PC-9 (cell line): ENCODE data around the gene TPI1. TPM values are rescaled to one million over a fixed set of nuclear protein-coding genes. Genes with fewer than 3 reads are reported as not detected.
A peak's percentile ranks its signal among the peaks of the same experiment; 100 is the strongest.
"Not testable (repeated sequence)": the region's sequence is repeated elsewhere in the genome, so short reads cannot be mapped to it uniquely, and the experiment has no call there.

Experiments
- BruUV-seq: library from RNA; stranded (reverse); fragments of 400-500 nt; replicated peaks from 2 replicates; lab custom pipeline; 2021; lab: Mats Ljungman, UMichigan
- CTCF ChIA-PET: fragments of 300-600 bp; sonication (Branson Sonifier 250); formaldehyde crosslinking; loops from one replicate; lab custom pipeline; 2022; ENCODE audit warnings: antibody characterized with exemption; lab: Charles Lee
- POLR2A ChIA-PET: fragments of 300-600 bp; sonication (Branson Sonifier 250); formaldehyde crosslinking; loops from one replicate; lab custom pipeline; 2022; ENCODE audit warnings: antibody characterized with exemption; ENCODE audit not compliant: unreplicated experiment; lab: Charles Lee
- DNase-seq, 2 experiments: peaks; one replicate each; pipeline versions ENCODE4 v3.0.0 to v3.0.0-alpha.2; 2015 to 2022; ENCODE audit warnings: mixed read lengths in 1 of 2
- H2AFZ ChIP-seq: fragments of 200-600 bp; sonication (generic); 2 replicates; pipeline ENCODE4 v1.8.1; 2017; ENCODE audit warnings: antibody characterized with exemption
- H3F3A ChIP-seq: fragments of 200-600 bp; sonication (generic); 2 replicates; pipeline ENCODE4 v1.8.1; 2017; ENCODE audit warnings: antibody characterized with exemption, mild to moderate bottlenecking, low read depth; ENCODE audit not compliant: insufficient read depth
- H3K27ac ChIP-seq: fragments of 200-600 bp; sonication (generic); 2 replicates; pipeline ENCODE4 v1.6.1; 2016; ENCODE audit warnings: mixed run types
- H3K27me3 ChIP-seq: fragments of 200-600 bp; sonication (generic); 2 replicates; pipeline ENCODE4 v1.6.1; 2016; ENCODE audit warnings: low read depth, mixed run types; ENCODE audit not compliant: insufficient read depth
- H3K36me3 ChIP-seq: fragments of 200-600 bp; sonication (generic); 2 replicates; pipeline ENCODE4 v1.6.1; 2016; ENCODE audit warnings: low read depth, mixed run types
- H3K4me1 ChIP-seq: fragments of 200-600 bp; sonication (generic); replicated peaks from 2 replicates; pipeline ENCODE4 v1.6.1; 2016; ENCODE audit warnings: mixed run types; ENCODE audit not compliant: insufficient read depth
- H3K4me2 ChIP-seq: fragments of 200-600 bp; sonication (generic); 2 replicates; pipeline ENCODE4 v1.6.1; 2017; ENCODE audit warnings: mixed run types
- H3K4me3 ChIP-seq: fragments of 200-600 bp; sonication (generic); 2 replicates; pipeline ENCODE4 v1.6.1; 2016; ENCODE audit warnings: mixed run types
- H3K79me2 ChIP-seq: fragments of 200-600 bp; sonication (generic); 2 replicates; pipeline ENCODE4 v1.6.1; 2017; ENCODE audit warnings: low read depth, mixed run types
- H3K9me2 ChIP-seq: fragments of 200-600 bp; sonication (generic); 2 replicates; pipeline ENCODE4 v1.8.1; 2017; ENCODE audit warnings: mild to moderate bottlenecking; ENCODE audit not compliant: insufficient read depth
- H3K9me3 ChIP-seq: fragments of 200-600 bp; sonication (generic); 2 replicates; pipeline ENCODE4 v1.8.1; 2016; ENCODE audit warnings: low read depth; ENCODE audit not compliant: insufficient read depth
- H4K20me1 ChIP-seq: fragments of 200-600 bp; sonication (generic); 2 replicates; pipeline ENCODE4 v1.8.1; 2017; ENCODE audit not compliant: insufficient read depth
- EZH2 ChIP-seq: fragments of 200-600 bp; sonication (generic); IDR thresholded peaks from 2 replicates; pipeline ENCODE4 v1.8.0; 2017; ENCODE audit warnings: antibody characterized with exemption, low read depth
- intact Hi-C: fragments of 100-400 bp; cut with micrococcal nuclease; formaldehyde crosslinking; loops from one replicate; pipeline ENCODE4 v1.10.0; 2022; ENCODE audit not compliant: unreplicated experiment
- total RNA-seq: library from RNA; stranded (reverse); gene quantifications from 2 replicates; pipeline ENCODE4 v1.2.3, GENCODE V29; 2021
- TF ChIP-seq, protein P1 (sequence below): fragments of 200-600 bp; sonication (generic); conservative IDR thresholded peaks from 2 replicates; pipeline ENCODE4 v1.6.1; 2017; ENCODE audit warnings: mixed run types, antibody characterized with exemption, mild to moderate bottlenecking, moderate library complexity

Gene TPI1
- total RNA-seq, 1 experiment from 2014 or later = 1,199 TPM

DNA sequence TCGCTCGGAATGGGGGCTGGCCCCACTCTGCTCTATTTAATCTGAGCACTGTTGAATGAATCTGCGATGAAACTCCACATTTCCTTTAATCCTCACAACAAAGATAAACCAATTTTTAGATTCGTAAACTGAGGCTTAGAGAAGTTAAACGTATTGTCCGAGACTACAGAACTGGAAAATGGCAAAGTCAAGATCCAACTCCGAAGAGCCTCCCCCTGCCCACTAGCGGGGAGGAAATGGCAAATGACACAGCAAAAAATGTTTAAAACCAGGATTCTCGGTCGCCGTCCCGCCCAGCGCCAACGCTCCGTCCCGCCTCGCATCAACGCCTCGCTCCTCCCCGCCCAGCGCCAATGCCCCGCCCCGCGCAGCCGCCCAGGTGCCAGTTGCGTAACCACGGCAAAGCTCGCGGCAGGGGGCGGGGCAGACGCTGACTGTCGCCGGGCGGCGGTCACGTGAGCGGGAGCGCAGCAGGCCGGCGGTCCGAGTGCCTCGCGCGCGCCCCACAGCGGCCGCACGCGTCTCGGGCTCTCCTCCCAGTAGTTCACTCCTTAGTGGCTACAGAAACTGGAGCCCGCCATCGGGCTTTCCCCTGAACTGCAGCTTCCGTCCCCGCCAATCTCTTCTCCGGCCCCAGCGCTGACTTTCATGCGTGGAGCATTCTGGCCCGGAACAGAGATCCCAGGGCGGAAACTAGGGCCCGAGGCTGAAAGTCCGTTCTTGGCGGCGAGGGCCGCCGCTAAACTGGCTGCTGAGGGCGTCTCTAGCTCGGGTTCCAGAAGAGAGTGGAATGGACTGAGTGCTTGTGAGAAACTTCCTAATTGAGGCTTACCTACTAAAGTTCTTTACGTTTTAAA is 23.7 kb downstream of the TPI1 start:
- Histone ChIP-seq H3K4me3 (peak overlapping the region; percentile 57), H3K4me1 (peaks cover 15% of the 10 kb centered on the region), H3K27me3 (no peaks in the 10 kb centered on the region), H3K79me2 (no peaks in the 10 kb centered on the region), H3K9me3 (no peaks in the 10 kb centered on the region), H3K27ac (peak overlapping the region; percentile 90), H3K36me3 (no peaks in the 10 kb centered on the region), H3K4me2 (peak overlapping the region; percentile 80), H2AFZ (peak overlapping the region; percentile 92), H3K9me2 (no peaks in the 10 kb centered on the region), H3F3A (peaks cover 12% of the 10 kb centered on the region; the same call in 1 of the 2 replicates), H4K20me1 (no peaks in the 10 kb centered on the region)
- CTCF ChIA-PET = interaction anchor here (0.5 to 2.0 kb wide), 9 partner anchors 13 to 202 kb away, joined by 3 to 12 read pairs (median 5); partner anchors contain the start of genes LRRC23, SPSB2 and ZNF384
- intact Hi-C loops = loop anchor here (1.0 kb wide), 3 partner anchors 18 to 40 kb away; partner anchors contain the start of genes CDCA3 and SPSB2
- POLR2A ChIA-PET = interaction anchor here (0.6 to 1.6 kb wide), 12 partner anchors 18 to 517 kb away, joined by 3 to 20 read pairs (median 4); partner anchors contain the start of genes C12orf57, LPCAT3, RNU7-1 and SPSB2
- BruUV-seq = no TSS peak
- TF ChIP-seq, protein P1, sequence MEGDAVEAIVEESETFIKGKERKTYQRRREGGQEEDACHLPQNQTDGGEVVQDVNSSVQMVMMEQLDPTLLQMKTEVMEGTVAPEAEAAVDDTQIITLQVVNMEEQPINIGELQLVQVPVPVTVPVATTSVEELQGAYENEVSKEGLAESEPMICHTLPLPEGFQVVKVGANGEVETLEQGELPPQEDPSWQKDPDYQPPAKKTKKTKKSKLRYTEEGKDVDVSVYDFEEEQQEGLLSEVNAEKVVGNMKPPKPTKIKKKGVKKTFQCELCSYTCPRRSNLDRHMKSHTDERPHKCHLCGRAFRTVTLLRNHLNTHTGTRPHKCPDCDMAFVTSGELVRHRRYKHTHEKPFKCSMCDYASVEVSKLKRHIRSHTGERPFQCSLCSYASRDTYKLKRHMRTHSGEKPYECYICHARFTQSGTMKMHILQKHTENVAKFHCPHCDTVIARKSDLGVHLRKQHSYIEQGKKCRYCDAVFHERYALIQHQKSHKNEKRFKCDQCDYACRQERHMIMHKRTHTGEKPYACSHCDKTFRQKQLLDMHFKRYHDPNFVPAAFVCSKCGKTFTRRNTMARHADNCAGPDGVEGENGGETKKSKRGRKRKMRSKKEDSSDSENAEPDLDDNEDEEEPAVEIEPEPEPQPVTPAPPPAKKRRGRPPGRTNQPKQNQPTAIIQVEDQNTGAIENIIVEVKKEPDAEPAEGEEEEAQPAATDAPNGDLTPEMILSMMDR = peak; percentile 74
- TF ChIP-seq EZH2 = no peak
- DNase-seq = peak; percentile 89 to 100

DNA sequence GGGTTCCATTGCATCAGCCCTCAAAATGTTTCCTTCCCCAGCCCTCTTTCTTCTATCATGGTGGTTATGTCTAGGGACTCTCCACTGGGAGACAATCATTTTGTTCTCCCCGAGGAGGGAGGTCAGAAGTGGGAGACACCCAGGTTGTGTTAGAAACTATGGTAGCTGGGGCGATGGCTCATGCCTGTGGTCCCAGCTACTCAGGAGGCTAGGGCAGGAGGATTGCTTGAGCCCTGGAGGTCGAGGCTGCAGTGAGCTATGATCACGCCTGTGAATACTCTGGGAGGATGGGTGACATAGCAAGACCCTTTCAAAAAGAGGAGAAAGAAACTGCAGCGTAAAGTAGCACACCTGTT is 24.3 kb downstream of the TPI1 start:
- TSS peak; percentile 65 for BruUV-seq
- POLR2A ChIA-PET = interaction anchor here (0.6 to 1.6 kb wide), 9 partner anchors 19 to 517 kb away, joined by 3 to 20 read pairs (median 4); partner anchors contain the start of genes LPCAT3 and SPSB2
- no peaks in the 10 kb centered on the region for H3K9me2 ChIP-seq
- TF ChIP-seq, protein P1 = no peak
- TF ChIP-seq EZH2 = no peak
- H3K4me3 ChIP-seq = peak overlapping the region; percentile 57
- peak overlapping the region; percentile 30 for H3K27ac ChIP-seq
- H3K79me2 ChIP-seq = no peaks in the 10 kb centered on the region
- H3K4me2 ChIP-seq = peak overlapping the region; percentile 79
- H3F3A ChIP-seq = peaks cover 12% of the 10 kb centered on the region; the same call in 1 of the 2 replicates
- peak overlapping the region; percentile 92 for H2AFZ ChIP-seq
- CTCF ChIA-PET = interaction anchor here (0.5 to 2.0 kb wide), 10 partner anchors 12 to 203 kb away, joined by 3 to 12 read pairs (median 5); partner anchors contain the start of genes LRRC23, SPSB2 and ZNF384
- peaks cover 18% of the 10 kb centered on the region for H3K4me1 ChIP-seq
- intact Hi-C loops = loop anchor here (1.0 kb wide), 3 partner anchors 18 to 40 kb away; partner anchors contain the start of genes CDCA3 and SPSB2
- DNase-seq = no peak
- H3K36me3 ChIP-seq = no peaks in the 10 kb centered on the region
- no peaks in the 10 kb centered on the region for H3K9me3 ChIP-seq
- H4K20me1 ChIP-seq = no peaks in the 10 kb centered on the region
- H3K27me3 ChIP-seq = no peaks in the 10 kb centered on the region

DNA sequence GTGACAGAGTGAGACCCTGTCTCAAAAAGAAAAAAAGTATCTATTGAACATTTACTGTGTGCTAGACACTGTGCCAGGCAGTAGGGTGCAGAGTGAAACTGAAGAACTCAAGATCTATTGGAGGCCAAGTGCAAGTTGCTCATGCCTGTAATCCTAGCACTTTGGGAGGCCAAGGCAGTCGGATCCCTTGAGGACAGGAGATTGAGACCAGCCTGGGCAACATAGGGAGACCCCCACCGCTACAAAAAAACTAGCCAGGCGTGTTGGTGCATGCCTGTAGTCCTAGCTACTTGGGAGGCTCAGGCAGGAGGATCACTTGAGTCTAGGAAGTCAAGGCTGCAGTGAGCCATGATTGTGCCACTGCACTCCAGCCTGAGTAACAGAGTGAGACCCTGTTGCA is 25.4 kb downstream of the TPI1 start:
- H2AFZ ChIP-seq, H3K27ac ChIP-seq, BruUV-seq, DNase-seq, H3K27me3 ChIP-seq, H3K9me2 ChIP-seq, intact Hi-C loops, H3K4me3 ChIP-seq, H3K4me2 ChIP-seq, H4K20me1 ChIP-seq, H3K9me3 ChIP-seq, H3K79me2 ChIP-seq, H3K36me3 ChIP-seq: not testable (repeated sequence)
- CTCF ChIA-PET = interaction anchor here (0.7 to 2.0 kb wide), 3 partner anchors 20 to 68 kb away, joined by 3 to 13 read pairs (median 12); partner anchors contain the start of gene SPSB2
- H3K4me1 ChIP-seq = peaks cover 21% of the 10 kb centered on the region
- H3F3A ChIP-seq = peaks cover 12% of the 10 kb centered on the region; the same call in 1 of the 2 replicates
- POLR2A ChIA-PET = interaction anchor here (0.6 kb wide), 1 partner anchor 136 kb away, joined by 22 read pairs; no protein-coding TSS in a partner anchor
